HL-60/S4 (cell line): Measurements from ENCODE around the gene RAC2.

Experiments used
- in situ Hi-C: fragments of 300-500 bp; cut with MboI; formaldehyde crosslinking; loops from 2 replicates; pipeline ENCODE4 v1.14.3; 2022; ENCODE audit warnings: low sequenced_read_pairs

RAC2 gene

DNA sequence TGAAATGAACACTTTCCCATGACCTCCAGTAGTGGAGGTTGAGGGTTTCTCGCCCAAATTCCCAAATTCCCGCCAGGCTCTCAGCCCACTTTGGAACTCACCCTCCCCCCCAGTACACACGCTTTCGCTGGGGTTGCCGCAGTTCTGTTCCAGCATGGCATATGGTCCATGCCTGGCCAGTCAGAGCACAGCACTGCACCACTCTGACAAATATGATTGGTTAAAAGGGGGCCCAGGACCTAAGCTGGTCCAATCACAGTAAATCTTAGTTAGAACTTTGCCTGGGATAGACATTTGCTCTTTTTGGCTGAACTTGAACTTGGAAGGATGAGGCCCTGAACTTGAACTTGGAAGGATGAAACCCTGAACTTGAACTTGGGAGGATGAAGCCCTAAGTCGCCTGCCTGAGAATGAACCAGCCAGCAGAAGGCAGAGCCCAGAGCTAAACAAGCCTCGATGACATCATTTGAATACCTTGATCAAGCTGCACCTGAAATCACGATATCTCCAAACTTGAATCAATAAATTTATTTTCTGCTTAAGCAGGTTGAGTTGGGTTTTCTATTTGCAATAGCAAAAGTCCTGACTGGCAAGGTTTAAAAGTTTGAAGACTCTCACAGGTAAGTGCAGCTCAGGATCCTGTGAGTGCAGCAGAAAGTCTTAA lies 19.2 kb downstream of the RAC2 start:
- in situ Hi-C loops: no loop called here

GRCh38 chr22:37223965-37224551 lies 20.0 kb downstream of the RAC2 start:
- in situ Hi-C loops: no loop called here

GRCh38 chr22:37222440-37222971 lies 21.6 kb downstream of the RAC2 start:
- in situ Hi-C loops: no loop called here

DNA sequence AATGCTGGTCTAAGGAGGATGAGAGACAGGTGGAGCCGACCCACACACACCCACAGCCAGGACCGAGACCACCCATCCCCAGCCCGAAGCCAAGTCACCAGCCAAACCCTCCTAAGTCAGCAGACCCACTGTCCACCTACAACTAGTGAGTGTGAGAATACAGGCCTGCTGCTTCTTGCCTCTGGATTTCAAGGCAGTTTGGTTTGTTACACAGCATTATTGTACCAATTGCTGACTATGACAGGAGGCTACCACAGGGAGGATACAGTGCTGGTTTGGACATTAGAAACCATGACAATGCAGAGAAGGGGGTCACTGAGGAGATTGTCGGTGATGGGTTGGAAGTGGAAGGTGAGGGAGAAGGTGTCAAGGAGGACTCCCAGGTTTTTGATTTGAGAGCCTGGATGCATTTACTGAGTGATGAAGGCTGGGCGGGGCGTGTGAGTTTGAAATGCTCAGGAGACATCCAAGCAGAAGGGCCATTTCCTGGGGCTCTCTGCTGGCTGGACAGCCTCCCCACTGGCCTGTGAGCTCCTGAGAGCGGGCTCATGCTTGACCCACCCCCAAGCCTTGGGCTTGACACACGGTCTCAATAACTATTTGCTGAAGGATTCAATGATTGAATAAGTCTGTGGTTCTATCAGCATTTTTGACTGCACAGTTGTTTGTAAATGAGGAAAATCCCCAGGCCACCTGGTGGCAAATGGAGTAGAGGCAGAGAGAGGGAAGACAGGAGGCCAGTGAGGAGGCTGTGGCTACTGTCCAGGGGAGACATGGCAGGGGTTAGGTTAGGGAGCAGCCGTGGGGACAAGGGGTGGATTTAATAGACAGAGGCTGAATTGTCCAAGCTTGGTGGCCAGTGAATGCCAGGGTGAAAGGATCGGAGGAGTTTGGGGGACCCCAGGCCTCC lies 22.4 kb downstream of the RAC2 start:
- in situ Hi-C loops: no loop called here

GRCh38 chr22:37220543-37220981 lies 23.5 kb downstream of the RAC2 start:
- in situ Hi-C loops: no loop called here

DNA sequence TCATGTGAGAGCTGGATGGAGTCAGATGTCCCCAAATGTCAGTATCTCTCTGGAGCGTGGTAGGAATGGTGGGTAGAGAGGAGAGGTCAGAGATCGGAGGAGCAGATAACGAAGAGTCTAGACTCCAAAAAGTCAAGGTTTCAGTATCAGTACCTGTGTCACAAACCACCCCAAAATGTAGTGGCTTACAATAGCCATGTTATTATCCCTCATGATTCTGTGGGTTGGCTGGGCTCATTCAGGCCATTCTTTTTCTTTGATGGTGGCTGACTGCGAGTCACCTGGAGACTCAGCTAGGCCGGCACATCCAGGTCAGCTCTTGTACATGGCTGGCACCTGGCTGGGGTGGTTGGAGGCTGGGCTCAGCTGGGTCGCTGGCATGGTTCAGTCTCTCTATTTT lies 24.5 kb downstream of the RAC2 start:
- in situ Hi-C loops: no loop called here

DNA sequence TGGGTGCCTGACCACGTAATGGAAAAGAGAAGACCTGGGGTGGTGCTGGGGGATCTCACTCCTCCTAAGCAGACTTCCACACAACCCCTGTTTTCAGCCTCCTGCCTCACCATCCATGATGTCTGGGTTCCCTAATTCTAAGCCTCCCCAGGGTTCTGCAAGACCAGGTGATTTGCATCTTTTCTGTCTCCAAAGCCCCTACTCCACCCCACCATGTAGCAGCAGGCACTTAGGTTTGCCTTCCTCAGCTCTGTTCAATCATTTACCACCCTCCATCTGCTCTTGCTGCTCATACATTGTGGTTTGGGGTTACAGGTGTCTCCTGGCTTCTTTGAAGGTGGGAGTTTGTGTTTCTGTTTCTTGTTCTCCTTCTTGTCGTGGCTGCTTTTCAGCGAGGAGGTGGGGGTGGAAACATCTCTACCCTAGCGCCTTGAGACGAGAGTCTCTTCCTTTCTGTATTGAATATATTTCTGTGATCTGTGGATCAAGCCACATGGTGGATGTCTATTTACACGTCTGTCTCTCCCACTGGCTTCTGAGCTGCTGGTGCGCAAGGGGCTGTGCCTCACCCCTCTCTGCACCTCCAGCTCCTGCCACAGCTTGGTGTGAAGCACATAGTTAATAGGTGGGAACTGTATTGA lies 25.2 kb downstream of the RAC2 start:
- in situ Hi-C loops: no loop called here

DNA sequence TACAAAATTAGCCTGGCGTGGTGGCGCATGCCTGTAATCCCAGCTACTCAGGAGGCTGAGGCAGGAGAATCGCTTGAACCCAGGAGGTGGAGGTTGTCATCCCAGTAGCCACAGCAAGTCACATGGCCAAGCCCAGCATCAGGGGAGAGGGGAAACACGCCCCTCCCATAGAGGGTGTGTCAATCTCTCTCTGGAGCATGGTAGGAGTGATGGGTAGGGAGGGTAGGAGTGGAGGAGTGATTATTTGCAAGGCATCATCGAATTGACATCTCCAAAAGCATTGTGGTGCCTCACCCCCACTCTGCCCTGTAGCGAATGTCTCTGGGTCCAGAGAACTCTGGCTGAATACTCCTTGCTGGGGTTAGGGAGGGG lies 25.7 kb downstream of the RAC2 start:
- in situ Hi-C loops: no loop called here

DNA sequence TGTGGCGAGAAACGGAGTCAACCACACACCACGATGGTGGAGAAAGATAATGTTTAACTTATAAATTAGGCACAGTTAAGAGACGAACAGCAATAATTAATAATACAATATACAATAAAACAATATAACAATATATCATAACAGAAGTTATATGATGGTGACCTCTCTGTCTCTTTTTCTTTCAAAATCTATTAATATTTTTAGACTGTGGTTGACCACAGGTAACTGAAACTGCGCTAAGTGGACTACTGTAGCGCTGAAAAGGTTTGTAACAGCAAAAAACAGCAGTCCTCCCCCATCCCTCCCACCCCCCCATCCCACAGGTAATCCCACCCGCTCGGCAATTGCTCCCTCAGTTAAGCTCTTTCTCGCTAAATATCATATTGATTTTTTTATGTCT lies 28.2 kb downstream of the RAC2 start:
- in situ Hi-C loops: no loop called here

DNA sequence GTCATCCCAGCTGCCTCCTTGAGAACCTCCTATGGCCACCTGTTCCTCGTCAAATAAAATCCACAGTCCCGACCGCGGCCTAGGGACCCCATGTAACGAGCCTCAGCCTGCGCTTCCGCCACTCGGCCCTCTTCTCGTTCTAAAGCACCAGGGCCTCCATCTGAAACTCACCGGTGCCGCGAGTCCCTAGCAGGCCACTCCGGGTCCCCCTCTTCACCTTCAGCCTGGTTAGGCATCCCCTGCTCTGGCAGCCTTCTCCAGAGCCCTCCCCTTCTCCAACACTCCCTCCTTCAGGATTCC lies 29.4 kb downstream of the RAC2 start:
- in situ Hi-C loops: no loop called here

- in situ Hi-C loops: no loop called here
Measured at GRCh38 chr22:37213941-37214730, 29.9 kb downstream of the RAC2 start.

DNA sequence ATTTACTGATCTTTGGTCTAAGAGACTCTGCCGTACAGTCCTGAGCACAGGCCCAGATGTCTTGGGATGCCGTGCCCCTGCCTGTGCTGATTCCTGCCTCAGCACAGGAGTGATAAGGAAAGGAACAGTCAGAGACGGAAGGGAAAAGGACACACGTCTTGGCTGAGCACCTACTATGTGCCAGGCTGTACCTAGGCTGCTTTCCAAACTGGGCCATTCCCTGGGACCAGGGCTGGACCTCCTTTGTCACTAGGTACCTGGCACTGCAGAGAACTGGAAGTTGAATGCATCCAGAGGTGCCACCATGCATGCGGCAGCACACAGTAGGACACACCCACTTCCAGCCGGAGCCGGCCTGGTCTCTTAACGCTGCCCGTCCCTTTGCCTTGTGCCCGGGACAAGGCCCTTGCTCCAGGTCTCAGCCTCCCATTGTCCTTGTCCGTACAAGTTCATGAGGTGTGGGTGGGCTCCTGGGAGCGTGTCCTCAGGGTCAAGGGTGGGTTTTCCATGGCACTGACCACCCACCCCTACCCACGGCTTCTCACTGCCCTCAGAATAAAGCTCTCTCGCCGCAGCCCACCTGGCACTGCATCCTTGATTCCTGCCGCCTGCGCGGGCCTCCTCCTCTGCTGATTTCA lies 30.7 kb downstream of the RAC2 start:
- in situ Hi-C loops: no loop called here

DNA sequence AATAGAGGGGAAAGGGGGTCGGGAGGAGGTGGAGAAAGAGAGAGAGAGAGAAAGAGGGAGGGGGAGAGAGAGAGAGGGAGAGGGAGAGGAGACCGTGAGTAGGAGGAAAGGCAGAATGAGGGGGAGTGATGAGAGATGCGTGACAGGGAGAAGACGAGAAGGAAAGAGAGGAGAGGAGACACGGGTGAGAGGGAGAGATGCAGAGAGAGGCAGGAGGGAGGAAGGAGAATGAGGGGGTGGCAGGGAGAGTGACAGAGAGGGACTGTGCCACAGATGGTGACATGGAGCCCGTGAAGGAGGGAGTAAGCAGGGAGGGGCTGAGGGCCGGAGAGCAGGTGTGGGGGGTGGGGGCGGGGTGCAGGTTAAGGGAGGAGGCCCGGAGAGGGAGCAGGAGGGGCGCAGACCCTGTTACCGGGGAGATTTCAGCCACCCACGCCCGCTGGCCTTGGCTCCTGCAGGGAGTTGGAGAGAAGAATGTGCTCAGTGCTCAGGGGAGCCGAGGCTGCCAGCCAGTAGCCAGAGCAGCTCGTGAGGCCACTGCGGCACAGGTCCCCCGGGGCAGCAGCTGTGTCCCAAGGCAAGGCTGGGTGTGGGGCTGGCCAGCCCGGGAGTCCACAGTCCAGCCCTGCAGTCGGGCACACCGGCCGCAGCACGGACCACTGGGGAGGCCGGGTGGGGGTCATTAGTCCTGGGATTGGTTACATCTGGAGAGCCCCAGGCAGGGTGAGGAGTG lies 31.7 kb downstream of the RAC2 start, which contains the start of gene SSTR3:
TSS of gene SSTR3 (minus strand) at position 304 of the 733 bp plus-strand sequence. CDS start 4,674 bp downstream, outside the sequence.
- in situ Hi-C loops: no loop called here

GRCh38 chr22:37211866-37212173 lies 32.2 kb downstream of the RAC2 start:
- in situ Hi-C loops: no loop called here

DNA sequence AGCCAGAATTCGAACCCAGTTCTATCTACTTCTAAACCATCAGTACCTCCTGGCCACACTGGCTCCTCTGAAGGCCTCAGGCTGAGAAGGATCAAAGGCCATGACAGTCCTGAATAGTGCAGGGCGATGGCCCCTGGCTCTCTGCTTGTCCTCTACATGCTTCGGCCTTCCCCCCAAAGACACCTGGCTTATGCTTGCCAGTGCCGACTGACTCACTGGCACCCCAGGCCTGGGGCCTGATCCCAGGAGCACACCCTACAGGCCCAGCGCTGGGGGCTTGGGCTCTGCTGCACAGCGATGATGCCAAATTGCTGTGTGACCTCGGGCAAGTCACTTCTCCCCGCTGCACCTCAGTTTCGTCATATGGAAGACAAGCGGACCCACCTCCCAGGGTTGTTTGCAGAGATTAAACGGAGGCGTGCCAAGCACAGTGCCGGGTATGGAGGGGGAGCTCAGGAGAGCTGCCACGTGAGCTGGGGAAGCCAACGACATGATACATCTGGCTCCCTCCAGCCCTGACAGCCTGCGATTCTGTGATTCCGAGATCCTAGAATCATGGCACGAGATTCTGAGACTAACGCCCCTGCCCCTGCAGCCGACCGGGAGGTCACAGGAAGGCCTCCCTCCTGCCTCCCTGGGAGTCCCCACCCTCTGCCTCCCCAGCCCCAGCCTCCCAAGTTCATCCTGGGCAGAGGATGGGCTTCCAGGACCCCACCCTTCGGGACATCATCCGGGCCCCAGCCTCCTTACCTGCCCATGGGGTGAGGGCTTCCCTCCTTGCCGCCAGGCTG lies 32.8 kb downstream of the RAC2 start:
- in situ Hi-C loops: no loop called here

DNA sequence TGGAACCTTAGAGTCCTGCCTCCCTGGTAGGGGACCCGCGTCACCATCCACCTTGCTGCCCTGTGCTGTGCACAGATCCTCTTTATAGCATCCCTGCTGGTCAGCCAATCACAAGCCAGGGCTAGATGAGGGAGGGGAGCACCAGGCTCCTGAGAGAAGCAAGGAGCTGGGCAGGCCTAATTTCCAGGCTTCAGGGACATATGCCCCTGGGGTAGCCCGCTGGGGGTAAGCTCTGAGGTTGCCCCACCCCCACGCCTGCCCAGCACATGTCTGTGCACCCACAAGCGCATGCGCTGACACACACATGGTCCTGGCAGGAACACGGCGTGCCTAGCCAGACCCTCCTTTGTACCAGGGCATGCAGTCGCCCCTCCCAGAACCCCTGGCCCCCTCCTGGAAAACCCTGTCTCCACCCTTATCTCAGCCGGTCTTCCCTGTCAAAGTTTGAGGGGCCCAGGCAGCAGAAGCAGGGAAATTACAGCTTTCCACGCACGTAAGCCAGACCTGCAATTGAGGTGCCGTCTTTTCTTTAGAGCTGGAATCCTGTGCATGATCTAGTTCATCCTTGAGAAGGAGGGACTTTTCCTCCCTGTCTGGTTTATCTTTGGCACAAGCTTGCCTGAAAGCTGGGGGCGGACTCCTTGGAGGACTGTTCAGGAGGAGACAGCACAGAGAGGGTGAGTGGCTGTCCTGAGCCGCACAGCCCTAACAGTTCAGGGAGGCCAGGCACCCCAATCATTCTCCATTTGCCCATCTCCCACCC lies 33.8 kb downstream of the RAC2 start:
- in situ Hi-C loops: no loop called here

DNA sequence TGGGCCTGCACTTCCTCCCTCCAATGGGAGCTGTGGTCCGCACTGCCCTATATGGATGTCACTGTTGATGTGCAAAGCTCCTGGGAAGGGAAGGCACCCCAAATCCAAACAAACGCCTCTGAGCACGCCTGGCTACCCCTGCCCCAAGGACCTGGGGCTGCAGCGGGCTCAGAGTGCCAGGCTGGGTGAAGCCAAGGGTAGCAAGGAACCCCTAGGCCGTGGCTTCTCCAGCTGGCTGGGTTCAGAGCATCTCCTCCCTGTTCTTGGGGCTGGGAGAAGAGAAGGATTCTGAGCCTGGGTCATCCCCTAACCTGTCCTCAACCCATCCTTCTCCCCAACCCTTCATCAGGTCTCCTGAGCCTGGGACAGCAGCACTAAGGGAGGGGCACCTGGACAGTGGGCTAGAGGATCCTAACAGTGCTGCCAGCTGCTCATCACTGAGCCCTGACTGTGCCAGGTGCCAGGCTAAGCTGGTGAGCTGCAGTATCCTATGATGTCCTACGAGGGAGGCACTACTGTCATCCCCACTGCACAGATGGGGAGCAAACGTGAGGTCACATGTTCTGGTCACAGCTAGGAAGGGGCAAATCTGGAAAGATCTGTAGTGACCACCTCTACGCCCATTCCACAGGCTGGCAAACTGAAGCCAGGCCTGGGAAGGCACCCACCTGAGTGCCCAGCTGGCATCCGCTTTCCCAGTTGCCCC lies 34.8 kb downstream of the RAC2 start:
- in situ Hi-C loops: no loop called here
